ENCODE results near the gene BAZ2A. TPM values are rescaled to one million over a fixed set of nuclear protein-coding genes. Genes with fewer than 3 reads are reported as not detected.
A peak's percentile ranks its signal among the peaks of the same experiment; 100 is the strongest.

BAZ2A gene
- polyA plus RNA-seq, 1 experiment = 65.1 TPM

- H3K36me3 ChIP-seq (ENCODE audit: control insufficient read depth, insufficient read depth, low read length) = peaks cover 47% of the 10 kb centered on the region
- POLR2A ChIA-PET = no interaction called here
Observed at GRCh38 chr12:56599041-56599440, 31.1 kb downstream of the BAZ2A start.

GRCh38 chr12:56596815-56597214 is 33.3 kb downstream of the BAZ2A start:
- CTCF ChIA-PET = interaction anchor here (0.6 to 13.9 kb wide), 4 partner anchors 40 to 548 kb away, joined by 3 to 119 read pairs (median 3); no protein-coding TSS in a partner anchor
- H3K27me3 ChIP-seq (ENCODE audit: control insufficient read depth, insufficient read depth, low read length) = no peaks in the 10 kb centered on the region
- no peak for DNase-seq (ENCODE audit: low read depth)
- H3K36me3 ChIP-seq (ENCODE audit: control insufficient read depth, insufficient read depth, low read length) = peaks cover 38% of the 10 kb centered on the region
- POLR2A ChIA-PET = no interaction called here
- TF ChIP-seq CTCF (IDR thresholded peaks at IDR 0.05; ENCODE audit: insufficient read depth, low read depth, low read length) = no peak
- no peak overlapping the region for H3K4me3 ChIP-seq (ENCODE audit: low read depth, low read length)

More at GRCh38 chr12:56599041-56599440, 31.1 kb downstream of the BAZ2A start:
- CTCF ChIA-PET = interaction anchor here (1.3 kb wide), 1 partner anchor 36 kb away, joined by 4 read pairs; no protein-coding TSS in a partner anchor
- TF ChIP-seq CTCF (IDR thresholded peaks at IDR 0.05; ENCODE audit: insufficient read depth, low read depth, low read length) = no peak
- Histone ChIP-seq H3K4me3 (ENCODE audit: low read depth, low read length) (no peak overlapping the region), H3K27me3 (ENCODE audit: control insufficient read depth, insufficient read depth, low read length) (no peaks in the 10 kb centered on the region)
- DNase-seq (ENCODE audit: low read depth) = no peak

- peak; percentile 90 for TF ChIP-seq CTCF (IDR thresholded peaks at IDR 0.05; ENCODE audit: insufficient read depth, low read depth, low read length)
- peaks cover 22% of the 10 kb centered on the region for H3K36me3 ChIP-seq (ENCODE audit: control insufficient read depth, insufficient read depth, low read length)
- H3K27me3 ChIP-seq (ENCODE audit: control insufficient read depth, insufficient read depth, low read length) = no peaks in the 10 kb centered on the region
- POLR2A ChIA-PET = interaction anchor here (0.6 kb wide), 1 partner anchor 103 kb away, joined by 3 read pairs; no protein-coding TSS in a partner anchor
- CTCF ChIA-PET = interaction anchor here (0.6 to 13.9 kb wide), 18 partner anchors 8 to 98 kb away, joined by 3 to 119 read pairs (median 6); partner anchors contain the start of gene RBMS2
- DNase-seq (ENCODE audit: low read depth) = peak; percentile 33
- H3K4me3 ChIP-seq (ENCODE audit: low read depth, low read length) = no peak overlapping the region
Observed at GRCh38 chr12:56593909-56594621, 36.1 kb downstream of the BAZ2A start.

GRCh38 chr12:56591961-56592360 is 38.2 kb downstream of the BAZ2A start:
- DNase-seq (ENCODE audit: low read depth) = no peak
- POLR2A ChIA-PET = no interaction called here
- TF ChIP-seq CTCF (IDR thresholded peaks at IDR 0.05; ENCODE audit: insufficient read depth, low read depth, low read length) = no peak
- CTCF ChIA-PET = interaction anchor here (0.6 to 13.9 kb wide), 8 partner anchors 11 to 199 kb away, joined by 3 to 119 read pairs (median 11); partner anchors contain the start of gene RBMS2
- Histone ChIP-seq H3K4me3 (ENCODE audit: low read depth, low read length) (no peak overlapping the region), H3K36me3 (ENCODE audit: control insufficient read depth, insufficient read depth, low read length) (peaks cover 25% of the 10 kb centered on the region), H3K27me3 (ENCODE audit: control insufficient read depth, insufficient read depth, low read length) (no peaks in the 10 kb centered on the region)

- POLR2A ChIA-PET = interaction anchor here (0.6 kb wide), 1 partner anchor 62 kb away, joined by 5 read pairs; no protein-coding TSS in a partner anchor
- no peak for TF ChIP-seq CTCF (IDR thresholded peaks at IDR 0.05; ENCODE audit: insufficient read depth, low read depth, low read length)
- Histone ChIP-seq H3K27me3 (ENCODE audit: control insufficient read depth, insufficient read depth, low read length) (no peaks in the 10 kb centered on the region), H3K36me3 (ENCODE audit: control insufficient read depth, insufficient read depth, low read length) (peaks cover 23% of the 10 kb centered on the region), H3K4me3 (ENCODE audit: low read depth, low read length) (no peak overlapping the region)
- no peak for DNase-seq (ENCODE audit: low read depth)
- CTCF ChIA-PET = interaction anchor here (0.8 to 13.9 kb wide), 6 partner anchors 10 to 91 kb away, joined by 3 to 119 read pairs (median 12); no protein-coding TSS in a partner anchor
Observed at GRCh38 chr12:56591126-56591525, 39.0 kb downstream of the BAZ2A start.

All from BJ (cell line).